Suprapubic skin (tissue), 4 donors: Measurements from ENCODE around the gene PTPN21. TPM values are rescaled to one million over a fixed set of nuclear protein-coding genes. Genes with fewer than 3 reads are reported as not detected.
A peak's percentile ranks its signal among the peaks of the same experiment; 100 is the strongest.

Experiments used
- DNase-seq, 2 donors: peaks; one replicate each; pipeline ENCODE4 v3.0.0-alpha.2; 2019; ENCODE audit warnings: low spot score in 2 of 2
- H3K27ac ChIP-seq: fragments of 200-600 bp; sonication (generic); one replicate; pipeline ENCODE4 v1.5.1; 2019
- H3K27me3 ChIP-seq: fragments of 200-600 bp; sonication (generic); one replicate; pipeline ENCODE4 v1.5.1; 2019
- H3K36me3 ChIP-seq: fragments of 200-600 bp; sonication (generic); one replicate; pipeline ENCODE4 v1.5.1; 2019
- H3K4me1 ChIP-seq: fragments of 200-600 bp; sonication (generic); one replicate; pipeline ENCODE4 v1.5.1; 2019
- H3K4me3 ChIP-seq: fragments of 200-600 bp; sonication (generic); one replicate; pipeline ENCODE4 v1.5.1; 2019; ENCODE audit warnings: mild to moderate bottlenecking
- H3K9me3 ChIP-seq: fragments of 200-600 bp; sonication (generic); one replicate; pipeline ENCODE4 v1.5.1; 2019
- EP300 ChIP-seq: sonication (generic); formaldehyde crosslinking; IDR thresholded peaks from one replicate; pipeline ENCODE4 v1.6.1; 2017; ENCODE audit warnings: antibody characterized with exemption
- POLR2A ChIP-seq, 2 donors: fragments of 450-650 bp; IDR thresholded peaks; one replicate each; pipeline ENCODE4 v1.6.1; 2017; ENCODE audit warnings: antibody characterized with exemption in 2 of 2, mild to moderate bottlenecking in 2 of 2, moderate library complexity in 2 of 2
- POLR2AphosphoS5 ChIP-seq, 3 donors: sonication (generic); formaldehyde crosslinking; IDR thresholded peaks; one replicate each; pipeline ENCODE4 v1.6.1; 2017; ENCODE audit warnings: antibody characterized with exemption in 3 of 3
- WGBS: methylation state at CpG from one replicate; pipeline ENCODE4 v1.1.5; 2018; 5-methylcytosine and 5-hydroxymethylcytosine counted together
- total RNA-seq, 4 donors: library from RNA; depleted of rRNA; stranded (reverse); fragments of >200 nt; gene quantifications; one replicate each; pipeline ENCODE4 v1.1.0, GENCODE V29; 2016
- TF ChIP-seq, protein P1 (sequence below), 2 donors: fragments of 200-600 bp in 1 of 2; fragments of 450-650 bp in 1 of 2; sonication (generic) in 1 of 2; IDR thresholded peaks; one replicate each; pipeline ENCODE4 v1.5.1; 2016 to 2019; ENCODE audit warnings: antibody characterized with exemption in 2 of 2, mild to moderate bottlenecking in 1 of 2, moderate library complexity in 1 of 2

Gene PTPN21
- total RNA-seq, 4 donors from 2014 or later, result 33.2 to 71.1 (median 39.9) TPM

DNA sequence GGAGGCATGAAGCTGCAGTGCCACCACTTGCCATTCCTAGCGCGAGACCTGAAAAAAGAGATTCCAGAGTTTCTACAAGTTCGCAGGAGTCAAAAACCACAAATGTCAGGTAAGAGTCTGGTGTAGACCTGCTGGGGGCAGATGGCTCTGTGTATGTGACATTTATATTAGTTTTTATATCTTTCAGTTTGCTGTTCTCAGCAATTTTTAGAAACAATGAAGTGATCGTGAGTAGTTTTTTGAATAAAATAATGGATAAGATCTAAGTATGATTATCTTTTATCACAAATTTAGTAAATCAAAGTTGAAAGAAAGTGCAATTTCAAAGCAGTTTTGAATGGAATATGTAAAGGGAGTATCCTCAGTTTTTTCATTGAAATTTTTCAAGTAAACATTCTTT, 17.3 kb upstream of the PTPN21 start:
- no peaks in the 10 kb centered on the region for H3K4me1 ChIP-seq
- H3K27me3 ChIP-seq, result no peaks in the 10 kb centered on the region
- H3K9me3 ChIP-seq, result no peaks in the 10 kb centered on the region
- H3K27ac ChIP-seq, result no peak overlapping the region
- DNase-seq, result no peak
- WGBS, result 91% methylated on average over 4 of the region's 4 CpGs
- peaks cover 92% of the 10 kb centered on the region for H3K36me3 ChIP-seq
- no peak overlapping the region for H3K4me3 ChIP-seq
- no peak for TF ChIP-seq POLR2AphosphoS5 (IDR thresholded peaks at IDR 0.05)
- no peak for TF ChIP-seq POLR2A (IDR thresholded peaks at IDR 0.05)
- no peak for TF ChIP-seq EP300
- TF ChIP-seq, protein P1, sequence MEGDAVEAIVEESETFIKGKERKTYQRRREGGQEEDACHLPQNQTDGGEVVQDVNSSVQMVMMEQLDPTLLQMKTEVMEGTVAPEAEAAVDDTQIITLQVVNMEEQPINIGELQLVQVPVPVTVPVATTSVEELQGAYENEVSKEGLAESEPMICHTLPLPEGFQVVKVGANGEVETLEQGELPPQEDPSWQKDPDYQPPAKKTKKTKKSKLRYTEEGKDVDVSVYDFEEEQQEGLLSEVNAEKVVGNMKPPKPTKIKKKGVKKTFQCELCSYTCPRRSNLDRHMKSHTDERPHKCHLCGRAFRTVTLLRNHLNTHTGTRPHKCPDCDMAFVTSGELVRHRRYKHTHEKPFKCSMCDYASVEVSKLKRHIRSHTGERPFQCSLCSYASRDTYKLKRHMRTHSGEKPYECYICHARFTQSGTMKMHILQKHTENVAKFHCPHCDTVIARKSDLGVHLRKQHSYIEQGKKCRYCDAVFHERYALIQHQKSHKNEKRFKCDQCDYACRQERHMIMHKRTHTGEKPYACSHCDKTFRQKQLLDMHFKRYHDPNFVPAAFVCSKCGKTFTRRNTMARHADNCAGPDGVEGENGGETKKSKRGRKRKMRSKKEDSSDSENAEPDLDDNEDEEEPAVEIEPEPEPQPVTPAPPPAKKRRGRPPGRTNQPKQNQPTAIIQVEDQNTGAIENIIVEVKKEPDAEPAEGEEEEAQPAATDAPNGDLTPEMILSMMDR (IDR thresholded peaks at IDR 0.05), result no peak

DNA sequence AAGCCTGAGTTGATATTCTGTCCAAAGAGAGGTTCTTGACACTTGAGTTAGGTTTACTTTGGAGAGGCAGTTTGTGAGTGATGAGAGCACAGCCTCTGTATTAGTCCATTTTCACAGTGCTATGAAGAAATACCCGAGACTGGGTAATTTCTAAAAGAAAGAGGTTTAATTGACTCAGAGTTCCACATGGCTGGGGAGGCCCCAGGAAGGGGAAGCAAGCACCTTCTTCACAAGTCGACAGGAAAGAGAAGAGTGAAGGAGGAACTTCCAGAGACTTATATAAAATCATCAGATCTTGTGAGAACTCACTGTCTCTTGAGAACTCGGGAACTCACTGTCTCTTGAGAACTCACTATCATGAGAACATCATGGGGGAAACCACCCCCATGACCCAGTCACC, 13.4 kb upstream of the PTPN21 start:
- H3K4me1 ChIP-seq, result peaks cover 21% of the 10 kb centered on the region
- peaks cover 53% of the 10 kb centered on the region for H3K36me3 ChIP-seq
- 87% methylated on average over 3 of the region's 3 CpGs for WGBS
- no peaks in the 10 kb centered on the region for H3K9me3 ChIP-seq
- no peaks in the 10 kb centered on the region for H3K27me3 ChIP-seq
- no peak for DNase-seq
- no peak overlapping the region for H3K27ac ChIP-seq
- H3K4me3 ChIP-seq, result no peak overlapping the region
- TF ChIP-seq POLR2A (IDR thresholded peaks at IDR 0.05) (no peak), EP300 (no peak), POLR2AphosphoS5 (IDR thresholded peaks at IDR 0.05) (no peak)
- TF ChIP-seq, protein P1 (IDR thresholded peaks at IDR 0.05), result no peak

DNA sequence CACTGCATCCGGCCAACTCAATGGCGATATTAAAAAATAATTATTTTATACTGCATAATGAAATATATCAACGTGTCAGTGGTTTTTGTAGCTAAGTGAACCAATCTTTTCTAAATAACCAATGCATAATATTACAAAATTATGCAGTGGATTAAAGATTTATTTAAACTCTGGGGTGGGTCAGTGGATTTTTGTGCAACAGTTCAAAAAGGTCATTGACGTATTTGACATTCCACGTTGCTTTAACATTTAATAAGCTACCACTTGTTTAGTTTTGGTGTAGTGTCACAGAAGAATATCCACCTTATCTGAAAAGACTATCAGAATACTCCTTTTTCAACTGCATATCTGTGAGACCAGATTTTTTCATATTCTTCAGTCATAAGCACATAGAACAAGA, 10.6 kb upstream of the PTPN21 start:
- Histone ChIP-seq H3K36me3 (peaks cover 25% of the 10 kb centered on the region), H3K27ac (no peak overlapping the region), H3K4me3 (no peak overlapping the region), H3K27me3 (no peaks in the 10 kb centered on the region), H3K9me3 (no peaks in the 10 kb centered on the region), H3K4me1 (peaks cover 27% of the 10 kb centered on the region)
- WGBS, result 95% methylated on average over 5 of the region's 5 CpGs
- TF ChIP-seq, protein P1 (IDR thresholded peaks at IDR 0.05), result no peak
- no peak for TF ChIP-seq POLR2A (IDR thresholded peaks at IDR 0.05)
- TF ChIP-seq EP300, result no peak
- no peak for TF ChIP-seq POLR2AphosphoS5 (IDR thresholded peaks at IDR 0.05)
- DNase-seq, result no peak

DNA sequence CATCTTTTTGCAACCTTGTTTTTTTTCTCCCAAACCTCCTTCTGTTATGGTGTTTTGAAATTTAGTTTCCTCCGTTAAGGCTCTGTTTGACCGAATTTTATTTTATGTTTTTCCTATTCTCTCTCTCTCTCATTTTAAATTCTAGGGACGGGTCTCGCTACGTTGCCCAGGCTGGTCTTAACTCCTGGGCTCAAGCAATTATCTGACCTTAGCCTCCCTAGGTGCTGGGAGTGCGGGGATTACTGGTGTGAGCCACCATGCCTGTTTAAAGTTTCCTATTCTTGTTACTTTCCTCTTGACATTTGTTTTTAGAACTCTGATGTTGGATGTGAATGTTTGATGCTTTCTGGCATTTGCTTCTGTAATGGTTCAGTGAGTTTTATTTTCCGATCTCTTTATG, 9.0 kb upstream of the PTPN21 start:
- peaks cover 27% of the 10 kb centered on the region for H3K4me1 ChIP-seq
- no peak for DNase-seq
- 25% methylated on average over 7 of the region's 7 CpGs for WGBS
- peak overlapping the region; percentile 92 for H3K27ac ChIP-seq
- no peaks in the 10 kb centered on the region for H3K27me3 ChIP-seq
- H3K9me3 ChIP-seq, result no peaks in the 10 kb centered on the region
- peaks cover 12% of the 10 kb centered on the region for H3K36me3 ChIP-seq
- H3K4me3 ChIP-seq, result peak overlapping the region; percentile 93
- no peak for TF ChIP-seq POLR2A (IDR thresholded peaks at IDR 0.05)
- TF ChIP-seq, protein P1 (IDR thresholded peaks at IDR 0.05), result no peak
- TF ChIP-seq POLR2AphosphoS5 (IDR thresholded peaks at IDR 0.05), result no peak
- no peak for TF ChIP-seq EP300

DNA sequence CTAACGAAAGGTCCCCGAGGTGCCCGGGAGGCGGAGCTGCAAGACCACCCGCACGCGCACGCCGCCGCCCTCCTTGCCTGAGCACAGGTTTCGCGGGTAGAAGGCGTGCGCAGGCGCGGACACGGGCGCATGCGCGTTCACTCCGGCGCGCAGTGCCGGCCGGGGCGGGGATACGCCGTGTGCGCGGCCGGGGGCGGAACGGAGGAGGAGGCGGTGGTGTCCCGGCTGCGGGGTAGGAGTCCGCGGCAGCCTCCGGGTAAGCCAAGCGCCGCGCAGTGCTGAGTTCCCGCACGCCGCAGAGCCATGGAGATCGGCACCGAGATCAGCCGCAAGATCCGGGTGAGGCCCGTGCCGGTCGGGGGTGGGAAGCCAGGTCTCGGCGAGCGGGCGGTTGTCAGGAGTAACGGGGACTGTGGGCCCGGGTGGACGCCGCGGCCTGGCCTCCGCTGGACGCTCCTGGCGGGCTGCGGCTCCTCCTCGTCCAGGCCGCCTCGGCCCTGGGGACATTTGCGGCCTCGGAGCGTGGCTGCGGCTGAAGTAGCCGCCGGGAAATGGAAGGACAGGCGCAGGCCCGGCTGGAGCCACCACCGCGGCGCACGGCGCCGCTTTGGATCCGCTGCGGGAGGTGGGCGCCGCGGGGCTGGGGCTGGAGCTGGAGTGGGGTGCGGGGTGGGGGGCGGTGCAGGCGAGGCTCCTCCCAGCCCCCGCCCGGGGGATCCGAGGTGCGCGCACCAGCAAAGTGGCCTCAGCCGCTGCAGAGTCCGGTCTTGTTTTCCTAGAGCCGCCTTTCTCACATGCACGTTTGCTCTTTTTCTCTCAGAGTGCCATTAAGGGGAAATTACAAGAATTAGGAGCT, 8.3 kb upstream of the PTPN21 start, which contains the start of gene ZC3H14:
Gene ZC3H14, plus strand, starts transcription at position 207 of the 856 bp plus-strand sequence. Its CDS starts 97 bp downstream, at position 304.
- DNase-seq, result peak; percentile 88 to 89
- Histone ChIP-seq H3K27ac (peak within 1 kb of the TSS; percentile 92), H3K36me3 (peaks cover 5% of the 10 kb centered on the region), H3K4me1 (peaks cover 27% of the 10 kb centered on the region), H3K4me3 (peak within 1 kb of the TSS; percentile 93), H3K9me3 (no peaks in the 10 kb centered on the region), H3K27me3 (no peaks in the 10 kb centered on the region)
- WGBS, result under 1% methylated on average over 32 of the region's 99 CpGs
- TF ChIP-seq POLR2AphosphoS5 (IDR thresholded peaks at IDR 0.05) (peak in 1 of 3 donors; percentile 52), POLR2A (IDR thresholded peaks at IDR 0.05) (peak; percentile 36 to 68), EP300 (no peak)
